GM12872 (cell line): ENCODE measurements around the gene SIX5.

Experiments used
- CTCF ChIP-seq: IDR thresholded peaks from 3 replicates; pipeline ENCODE4 v1.5.1; 2011; ENCODE audit warnings: low read depth, mild to moderate bottlenecking, low read length, moderate library complexity; ENCODE audit not compliant: insufficient read depth

Gene SIX5

GRCh38 chr19:45739498-45740439, 29.3 kb downstream of the SIX5 start:
- TF ChIP-seq CTCF: no peak

- no peak for TF ChIP-seq CTCF
Measured at GRCh38 chr19:45733160-45733810, 35.8 kb downstream of the SIX5 start, which contains the start of gene MEIOSIN. Gene MEIOSIN, plus strand, starts transcription at chr19:45733439. Its CDS starts 1,938 bp downstream, at chr19:45735377.

DNA sequence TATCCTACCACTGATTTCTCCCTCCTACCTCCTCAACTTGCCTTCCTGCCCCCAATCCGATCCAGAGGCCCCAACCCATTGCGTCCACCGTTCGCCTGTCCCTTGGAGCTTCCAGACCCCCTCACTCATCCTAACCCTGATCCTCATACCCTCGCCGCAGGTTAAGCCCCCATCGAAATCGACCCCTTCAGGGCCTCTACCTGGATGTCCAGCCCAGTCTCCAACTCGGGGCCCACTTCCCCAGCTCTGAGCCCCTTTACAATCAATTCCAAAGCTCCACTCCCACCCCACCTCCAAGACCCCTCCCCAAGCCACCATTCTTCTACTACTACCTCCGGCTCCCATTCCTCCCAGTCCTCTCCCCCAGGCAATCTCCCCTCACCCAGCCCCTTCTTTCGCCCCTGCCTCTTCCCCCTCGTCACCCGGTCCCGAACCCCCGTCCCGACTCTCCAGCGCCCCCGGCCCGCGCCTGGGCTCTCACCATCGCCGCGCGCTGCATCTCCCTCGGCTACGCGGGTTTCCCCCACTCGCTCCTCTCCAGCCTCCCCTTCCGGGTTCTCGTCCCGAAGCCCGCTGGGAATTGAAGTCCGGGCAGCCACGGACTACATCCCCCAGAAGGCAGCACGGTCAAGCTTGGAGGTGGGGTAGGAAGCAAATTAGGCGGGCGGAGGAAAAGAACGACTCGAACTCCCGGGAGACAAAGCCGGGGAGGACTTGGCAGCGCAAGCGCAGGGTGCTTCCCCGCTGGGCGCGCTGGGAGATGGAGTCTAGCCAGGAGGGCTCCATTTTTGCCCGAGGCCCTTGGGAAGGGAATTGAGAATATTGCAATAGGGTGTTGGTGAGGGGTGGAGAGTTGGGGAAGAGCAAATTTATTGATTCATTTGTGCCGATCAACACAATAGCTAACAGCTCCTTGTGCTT, 38.4 kb downstream of the SIX5 start, which contains the start of gene FBXO46:
Gene FBXO46 (minus strand): TSS at position 529 of the 921 bp plus-strand sequence. CDS start 17,401 bp downstream, outside the sequence.
- peak; percentile 38; the same call in 1 of the 3 replicates for TF ChIP-seq CTCF

- no peak for TF ChIP-seq CTCF
Measured at GRCh38 chr19:45729800-45730290, 39.2 kb downstream of the SIX5 start.

GRCh38 chr19:45717983-45718650, 50.9 kb downstream of the SIX5 start:
- TF ChIP-seq CTCF: no peak

GRCh38 chr19:45717131-45717982, 51.7 kb downstream of the SIX5 start:
- TF ChIP-seq CTCF: peak; percentile 31; the same call in 1 of the 3 replicates
